Transverse colon (tissue), 4 donors: ENCODE results near the gene BPIFA3. TPM values are rescaled to one million over a fixed set of nuclear protein-coding genes. Genes with fewer than 3 reads are reported as not detected.

ENCODE experiments used
- DNase-seq: peaks from one replicate; pipeline ENCODE4 v3.0.0-alpha.2; 2019
- H3K27ac ChIP-seq, 4 donors: fragments of 200-600 bp; sonication (generic); 2 replicates each; pipeline ENCODE4 v1.5.1; 2016 to 2018; ENCODE audit warnings: inconsistent platforms in 4 of 4
- H3K27me3 ChIP-seq: fragments of 200-600 bp; sonication (generic); 2 replicates; pipeline ENCODE4 v1.5.1; 2017; ENCODE audit warnings: inconsistent platforms
- H3K36me3 ChIP-seq, 4 donors: fragments of 200-600 bp; sonication (generic); 2 replicates each; pipeline ENCODE4 v1.5.1; 2017 to 2019; ENCODE audit warnings: inconsistent platforms in 4 of 4
- H3K4me1 ChIP-seq, 4 donors: fragments of 200-600 bp; sonication (generic); 2 replicates each; pipeline ENCODE4 v1.5.1; 2017 to 2020; ENCODE audit warnings: inconsistent platforms in 4 of 4
- H3K4me3 ChIP-seq, 4 donors: fragments of 200-600 bp; sonication (generic); 1 replicate in 1 of 4; 2 replicates in 3 of 4; pipeline versions ENCODE4 v1.5.1 to v1.6.1; 2017 to 2019; ENCODE audit warnings: inconsistent platforms in 4 of 4
- H3K9me3 ChIP-seq, 2 donors: fragments of 200-600 bp; sonication (generic); 2 replicates each; pipeline ENCODE4 v1.5.1; 2017 to 2019; ENCODE audit warnings: inconsistent platforms in 2 of 2
- CTCF ChIP-seq, 5 experiments: fragments of 200-600 bp in 3 of 5; fragments of 450-650 bp in 2 of 5; sonication (generic) in 3 of 5; IDR thresholded peaks; 1 replicate in 2 of 5; 2 replicates in 3 of 5; pipeline ENCODE4 v1.5.1; 2016 to 2017; ENCODE audit warnings: antibody characterized with exemption in 5 of 5, inconsistent platforms in 3 of 5, mild to moderate bottlenecking in 2 of 5, moderate library complexity in 1 of 5
- EP300 ChIP-seq: sonication (generic); formaldehyde crosslinking; IDR thresholded peaks from one replicate; pipeline ENCODE4 v1.6.1; 2017; ENCODE audit warnings: antibody characterized with exemption, low read depth
- POLR2A ChIP-seq: fragments of 450-650 bp; IDR thresholded peaks from one replicate; pipeline ENCODE4 v1.6.1; 2016; ENCODE audit warnings: antibody characterized with exemption, mild to moderate bottlenecking, moderate library complexity
- POLR2AphosphoS5 ChIP-seq, 3 donors: sonication (generic); formaldehyde crosslinking; IDR thresholded peaks; one replicate each; pipeline ENCODE4 v1.6.1; 2016; ENCODE audit warnings: antibody characterized with exemption in 3 of 3
- WGBS, 2 donors: methylation state at CpG; one replicate each; pipeline ENCODE4 v1.1.5; 2018; ENCODE audit warnings: low coverage in 1 of 2; 5-methylcytosine and 5-hydroxymethylcytosine counted together
- in situ Hi-C, 4 donors: fragments of 200-750 bp; cut with MboI; loops; one replicate each; pipeline versions ENCODE4 v1.15.0 to v1.15.1; 2017; ENCODE audit warnings: low sequenced_read_pairs in 3 of 4, low pct_ligation_motif_present in 1 of 4, low pct_unique_long_range_greater_than_20kb in 1 of 4
- intact Hi-C: fragments of 100-400 bp; cut with DNase I; formaldehyde crosslinking; loops from one replicate; pipeline ENCODE4 v1.15.1; 2023; ENCODE audit warnings: low total_unique reads
- total RNA-seq, 4 donors: library from RNA; depleted of rRNA; stranded (reverse); fragments of >200 nt; gene quantifications; one replicate each; pipeline ENCODE4 v1.1.0, GENCODE V29; 2016

Gene BPIFA3
- total RNA-seq, 4 donors from 2014 or later = not detected

GRCh38 chr20:33191484-33191883 is 25.7 kb upstream of the BPIFA3 start:
- no peak for DNase-seq
- no peak overlapping the region for H3K4me3 ChIP-seq
- no peak for TF ChIP-seq EP300
- no peak for TF ChIP-seq POLR2AphosphoS5 (IDR thresholded peaks at IDR 0.05)
- TF ChIP-seq POLR2A = no peak
- TF ChIP-seq CTCF (IDR thresholded peaks at IDR 0.05) = no peak
- H3K36me3 ChIP-seq = no peaks in the 10 kb centered on the region
- 24 to 31% methylated on average over 3 of the region's 3 CpGs for WGBS, 2 donors
- intact Hi-C loops = no loop called here
- no peaks in the 10 kb centered on the region for H3K9me3 ChIP-seq
- H3K27me3 ChIP-seq = no peaks in the 10 kb centered on the region
- no peak overlapping the region for H3K27ac ChIP-seq
- no peaks in the 10 kb centered on the region for H3K4me1 ChIP-seq
- in situ Hi-C loops = no loop called here

GRCh38 chr20:33191955-33192354 is 25.2 kb upstream of the BPIFA3 start:
- H3K27ac ChIP-seq = no peak overlapping the region
- no peak overlapping the region for H3K4me3 ChIP-seq
- no peaks in the 10 kb centered on the region for H3K9me3 ChIP-seq
- H3K36me3 ChIP-seq = no peaks in the 10 kb centered on the region
- H3K4me1 ChIP-seq = no peaks in the 10 kb centered on the region
- no peak for DNase-seq
- no peak for TF ChIP-seq CTCF (IDR thresholded peaks at IDR 0.05)
- TF ChIP-seq EP300 = no peak
- no peak for TF ChIP-seq POLR2AphosphoS5 (IDR thresholded peaks at IDR 0.05)
- TF ChIP-seq POLR2A = no peak
- H3K27me3 ChIP-seq = no peaks in the 10 kb centered on the region
- in situ Hi-C loops = no loop called here
- WGBS, 2 donors = 60% methylated on average over 1 of the region's 1 CpG; no CpG with 5 or more reads in 1 of the 2 donors
- intact Hi-C loops = no loop called here

GRCh38 chr20:33192912-33193501 is 24.1 kb upstream of the BPIFA3 start:
- no peak for TF ChIP-seq POLR2AphosphoS5 (IDR thresholded peaks at IDR 0.05)
- no peak for TF ChIP-seq POLR2A
- no peak for TF ChIP-seq CTCF (IDR thresholded peaks at IDR 0.05)
- TF ChIP-seq EP300 = no peak
- Histone ChIP-seq H3K4me3 (no peak overlapping the region), H3K27ac (no peak overlapping the region), H3K36me3 (no peaks in the 10 kb centered on the region), H3K4me1 (no peaks in the 10 kb centered on the region), H3K9me3 (no peaks in the 10 kb centered on the region), H3K27me3 (no peaks in the 10 kb centered on the region)
- DNase-seq = no peak
- in situ Hi-C loops (no loop called here), intact Hi-C loops (no loop called here)
- 57 to 62% methylated on average over 1 to 8 of the region's 8 CpGs for WGBS, 2 donors

- Histone ChIP-seq H3K36me3 (no peaks in the 10 kb centered on the region), H3K4me3 (no peak overlapping the region), H3K27ac (no peak overlapping the region), H3K27me3 (no peaks in the 10 kb centered on the region), H3K9me3 (no peaks in the 10 kb centered on the region), H3K4me1 (no peaks in the 10 kb centered on the region)
- DNase-seq = no peak
- intact Hi-C loops (no loop called here), in situ Hi-C loops (no loop called here)
- WGBS, 2 donors = 87% methylated on average over 3 of the region's 3 CpGs; no CpG with 5 or more reads in 1 of the 2 donors
- no peak for TF ChIP-seq EP300
- TF ChIP-seq POLR2AphosphoS5 (IDR thresholded peaks at IDR 0.05) = no peak
- TF ChIP-seq CTCF (IDR thresholded peaks at IDR 0.05) = no peak
- no peak for TF ChIP-seq POLR2A
Measured at GRCh38 chr20:33199026-33199425, 18.1 kb upstream of the BPIFA3 start.
